GM12878 (cell line): ENCODE results near the gene TTLL13. TPM values are rescaled to one million over a fixed set of nuclear protein-coding genes. Genes with fewer than 3 reads are reported as not detected.

Experiments
- CBFB ChIP-seq: IDR thresholded peaks from 2 replicates; pipeline ENCODE4 v1.6.1; 2016; ENCODE audit warnings: antibody characterized with exemption, low read depth
- LARP7 ChIP-seq: fragments of 450-650 bp; IDR thresholded peaks from 2 replicates; pipeline ENCODE4 v1.6.1; 2017; ENCODE audit warnings: mild to moderate bottlenecking
- MTA2 ChIP-seq: fragments of 450-650 bp; IDR thresholded peaks from 2 replicates; pipeline ENCODE4 v1.6.1; 2016; ENCODE audit warnings: low read depth, mild to moderate bottlenecking, moderate library complexity
- MYB ChIP-seq: fragments of 150-350 bp; IDR thresholded peaks from 2 replicates; pipeline ENCODE4 v1.6.1; 2014; ENCODE audit warnings: mild to moderate bottlenecking, low read depth, low read length, borderline replicate concordance
- NR2F1 ChIP-seq: fragments of 450-650 bp; conservative IDR thresholded peaks from 2 replicates; pipeline ENCODE4 v1.6.1; 2017; ENCODE audit warnings: mild to moderate bottlenecking
- PML ChIP-seq: IDR thresholded peaks from 2 replicates; pipeline ENCODE4 v1.6.1; 2012; ENCODE audit warnings: low read length, inconsistent platforms
- SMARCA5 ChIP-seq: fragments of 450-650 bp; IDR thresholded peaks from 2 replicates; pipeline ENCODE4 v1.6.1; 2017; ENCODE audit warnings: mild to moderate bottlenecking
- ZNF384 ChIP-seq: IDR thresholded peaks from 2 replicates; pipeline ENCODE4 v1.6.1; 2012; ENCODE audit warnings: low read depth, mild to moderate bottlenecking, low read length, improper control_type of control experiment, borderline replicate concordance
- ZZZ3 ChIP-seq: IDR thresholded peaks from 2 replicates; pipeline ENCODE4 v1.6.1; 2011; ENCODE audit warnings: low read depth; ENCODE audit not compliant: control insufficient read depth, insufficient read length
- polyA plus RNA-seq, 11 experiments: library from polyadenylated mRNA; depleted of rRNA in 4 of 11; unstranded in 6 of 11; stranded (reverse) in 5 of 11; fragments of >200 nt; fragmentation: Nextera tagmentation in 4 of 11; fragmentation: Illumina TruSeq in 1 of 11; extraction: Ambion mirVana in 4 of 11; extraction: Trizol in 1 of 11; gene quantifications; 1 replicate in 1 of 11; 2 replicates in 10 of 11; pipeline versions ENCODE4 v1.2.1 to v1.2.3, GENCODE V29; 2011 to 2016; ENCODE audit warnings: inconsistent platforms in 2 of 11, missing spikeins in 2 of 11, low read depth in 1 of 11
- total RNA-seq, 4 experiments: library from RNA; depleted of rRNA in 3 of 4; stranded (reverse); fragments of >200 nt in 3 of 4; fragmentation: Illumina TruSeq in 1 of 4; extraction: Trizol in 1 of 4; gene quantifications; 2 replicates each; pipeline versions ENCODE4 v1.2.1 to v1.2.3, GENCODE V29; 2013 to 2021
- TF ChIP-seq, protein P1 (sequence below): IDR thresholded peaks from 2 replicates; pipeline ENCODE4 v1.6.1; 2012; ENCODE audit warnings: improper control_type of control experiment, low read depth, low read length; ENCODE audit not compliant: insufficient replicate concordance

TTLL13 gene
- total and polyA plus RNA-seq, 10 of the 15 experiments (the other 5 are each of a cell fraction or from before 2014, with no cell fraction given): 0.03 to 0.32 (median 0.13) TPM; not detected in 1

DNA sequence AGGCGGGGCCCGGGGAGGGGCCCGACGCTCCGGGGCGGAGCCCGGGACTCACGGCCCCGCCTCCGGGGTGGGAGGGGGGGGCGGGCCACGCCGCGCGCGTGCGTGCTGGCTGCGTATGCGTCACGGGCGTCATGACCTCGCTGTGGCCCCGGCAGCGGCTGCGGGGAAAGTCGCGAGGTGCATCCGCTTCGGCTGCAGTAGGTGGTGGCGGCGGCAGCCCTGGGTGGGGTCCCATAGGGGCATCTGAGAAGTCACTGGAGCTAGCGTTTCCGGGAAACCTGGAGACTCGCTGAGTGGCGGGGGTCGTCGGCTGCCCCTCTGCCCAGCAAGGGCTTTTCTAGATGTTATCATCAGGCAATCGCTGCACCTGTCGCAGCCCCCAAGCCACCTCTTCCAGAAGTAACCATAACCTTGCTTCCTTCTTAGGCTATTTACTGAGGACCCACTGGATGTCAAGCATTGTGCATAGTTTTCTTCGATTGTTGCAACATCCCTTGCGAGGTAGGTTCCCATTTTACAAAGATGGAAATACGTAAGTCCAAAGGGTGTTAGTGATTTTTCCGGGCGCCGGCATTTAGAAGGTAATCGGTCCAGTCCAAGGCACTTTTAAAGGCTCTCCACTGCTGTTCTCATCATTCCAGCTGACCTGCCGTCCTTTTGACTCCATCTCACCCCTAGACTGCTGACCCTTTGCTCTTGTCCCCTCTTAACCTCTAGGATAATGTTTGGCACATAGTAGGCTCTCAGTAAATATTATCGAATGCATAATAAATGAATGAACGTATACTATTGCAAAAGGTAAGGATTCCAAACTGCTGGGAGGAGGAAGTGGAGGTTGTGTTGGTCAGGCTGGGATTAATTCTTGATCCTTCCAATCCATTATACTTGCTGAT lies 15.0 kb upstream of the TTLL13 start, which contains the start of gene GDPGP1 (continued):
- TF ChIP-seq, protein P1, sequence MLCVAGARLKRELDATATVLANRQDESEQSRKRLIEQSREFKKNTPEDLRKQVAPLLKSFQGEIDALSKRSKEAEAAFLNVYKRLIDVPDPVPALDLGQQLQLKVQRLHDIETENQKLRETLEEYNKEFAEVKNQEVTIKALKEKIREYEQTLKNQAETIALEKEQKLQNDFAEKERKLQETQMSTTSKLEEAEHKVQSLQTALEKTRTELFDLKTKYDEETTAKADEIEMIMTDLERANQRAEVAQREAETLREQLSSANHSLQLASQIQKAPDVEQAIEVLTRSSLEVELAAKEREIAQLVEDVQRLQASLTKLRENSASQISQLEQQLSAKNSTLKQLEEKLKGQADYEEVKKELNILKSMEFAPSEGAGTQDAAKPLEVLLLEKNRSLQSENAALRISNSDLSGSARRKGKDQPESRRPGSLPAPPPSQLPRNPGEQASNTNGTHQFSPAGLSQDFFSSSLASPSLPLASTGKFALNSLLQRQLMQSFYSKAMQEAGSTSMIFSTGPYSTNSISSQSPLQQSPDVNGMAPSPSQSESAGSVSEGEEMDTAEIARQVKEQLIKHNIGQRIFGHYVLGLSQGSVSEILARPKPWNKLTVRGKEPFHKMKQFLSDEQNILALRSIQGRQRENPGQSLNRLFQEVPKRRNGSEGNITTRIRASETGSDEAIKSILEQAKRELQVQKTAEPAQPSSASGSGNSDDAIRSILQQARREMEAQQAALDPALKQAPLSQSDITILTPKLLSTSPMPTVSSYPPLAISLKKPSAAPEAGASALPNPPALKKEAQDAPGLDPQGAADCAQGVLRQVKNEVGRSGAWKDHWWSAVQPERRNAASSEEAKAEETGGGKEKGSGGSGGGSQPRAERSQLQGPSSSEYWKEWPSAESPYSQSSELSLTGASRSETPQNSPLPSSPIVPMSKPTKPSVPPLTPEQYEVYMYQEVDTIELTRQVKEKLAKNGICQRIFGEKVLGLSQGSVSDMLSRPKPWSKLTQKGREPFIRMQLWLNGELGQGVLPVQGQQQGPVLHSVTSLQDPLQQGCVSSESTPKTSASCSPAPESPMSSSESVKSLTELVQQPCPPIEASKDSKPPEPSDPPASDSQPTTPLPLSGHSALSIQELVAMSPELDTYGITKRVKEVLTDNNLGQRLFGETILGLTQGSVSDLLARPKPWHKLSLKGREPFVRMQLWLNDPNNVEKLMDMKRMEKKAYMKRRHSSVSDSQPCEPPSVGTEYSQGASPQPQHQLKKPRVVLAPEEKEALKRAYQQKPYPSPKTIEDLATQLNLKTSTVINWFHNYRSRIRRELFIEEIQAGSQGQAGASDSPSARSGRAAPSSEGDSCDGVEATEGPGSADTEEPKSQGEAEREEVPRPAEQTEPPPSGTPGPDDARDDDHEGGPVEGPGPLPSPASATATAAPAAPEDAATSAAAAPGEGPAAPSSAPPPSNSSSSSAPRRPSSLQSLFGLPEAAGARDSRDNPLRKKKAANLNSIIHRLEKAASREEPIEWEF: no peak
- TF ChIP-seq NR2F1 (peak; percentile 94), MTA2 (0 out of 2 replicates have a peak, but pooled peaks have one; percentile 23), MYB (no peak), ZZZ3 (no peak), PML (peak; percentile 86; the same call in 1 of the 2 replicates), LARP7 (no peak; the same call in 1 of the 2 replicates), SMARCA5 (0 out of 2 replicates have a peak, but pooled peaks have one; percentile 22), ZNF384 (no peak), CBFB (no peak)
- TF ChIP-seq, all 136 proteins: peak for 27
